Measurements from ENCODE around the gene ARHGAP6.
"Not testable (repeated sequence)": the region's sequence is repeated elsewhere in the genome, so short reads cannot be mapped to it uniquely, and the experiment has no call there.

Gene ARHGAP6

DNA sequence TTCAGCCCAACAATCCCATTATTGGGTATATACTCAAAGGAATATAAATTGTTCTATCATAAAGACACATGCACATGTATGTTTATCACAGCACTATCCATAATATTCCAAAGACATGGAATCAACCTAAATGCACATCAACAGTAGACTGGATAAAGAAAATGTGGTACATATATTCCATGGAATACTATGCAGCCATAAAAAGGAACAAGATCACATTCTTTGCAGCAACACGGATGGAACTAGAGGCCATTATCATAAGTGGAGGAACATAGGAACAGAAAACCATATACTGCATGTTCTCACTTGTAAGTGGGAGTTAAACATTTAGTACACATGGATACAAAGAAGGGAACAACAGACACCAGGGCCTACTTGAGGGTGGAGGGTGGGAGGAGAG lies 301.9 kb downstream of the ARHGAP6 start:
- not testable (repeated sequence) for DNase-seq (ENCODE audit: low read depth in 4 of 4, low spot score in 1 of 4)

DNA sequence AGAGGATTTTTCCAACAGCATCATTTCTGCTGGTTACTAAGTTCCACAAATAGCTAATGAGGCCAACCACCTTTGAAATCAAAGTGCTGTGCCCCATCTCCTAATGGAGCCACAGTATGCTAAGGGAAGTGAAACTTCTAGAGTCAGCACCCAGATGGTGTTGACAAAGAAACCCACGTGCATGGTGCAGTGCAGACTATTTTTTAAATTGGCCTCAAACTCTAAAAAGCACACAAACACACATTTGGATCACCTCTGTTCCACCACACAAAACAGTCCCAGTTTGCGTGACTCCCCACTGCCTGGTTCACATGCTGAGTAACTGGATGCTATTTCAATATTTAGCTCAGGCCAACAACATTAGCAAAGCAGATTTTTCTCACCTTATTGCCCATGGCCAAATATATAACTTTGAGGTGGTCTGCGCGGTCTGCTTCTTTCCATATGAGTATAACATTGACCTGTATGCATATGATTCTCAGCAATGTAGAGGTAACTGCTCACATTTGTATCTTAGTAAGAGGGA lies 302.6 kb downstream of the ARHGAP6 start:
- DNase-seq (ENCODE audit: low read depth in 4 of 4, low spot score in 1 of 4) = no peak

DNA sequence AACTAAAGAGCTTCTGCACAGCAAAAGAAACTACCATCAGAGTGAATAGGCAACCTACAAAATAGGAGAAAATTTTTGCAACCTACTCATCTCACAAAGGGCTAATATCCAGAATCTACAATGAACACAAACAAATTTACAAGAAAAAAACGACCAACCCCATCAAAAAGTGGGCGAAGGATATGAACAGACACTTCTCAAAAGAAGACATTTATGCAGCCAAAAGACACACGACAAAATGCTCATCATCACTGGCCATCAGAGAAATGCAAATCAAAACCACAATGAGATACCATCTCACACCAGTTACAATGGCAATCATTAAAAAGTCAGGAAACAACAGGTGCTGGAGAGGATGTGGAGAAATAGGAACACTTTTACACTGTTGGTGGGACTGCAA lies 304.1 kb downstream of the ARHGAP6 start:
- DNase-seq (ENCODE audit: low read depth in 4 of 4, low spot score in 1 of 4) = not testable (repeated sequence)

DNA sequence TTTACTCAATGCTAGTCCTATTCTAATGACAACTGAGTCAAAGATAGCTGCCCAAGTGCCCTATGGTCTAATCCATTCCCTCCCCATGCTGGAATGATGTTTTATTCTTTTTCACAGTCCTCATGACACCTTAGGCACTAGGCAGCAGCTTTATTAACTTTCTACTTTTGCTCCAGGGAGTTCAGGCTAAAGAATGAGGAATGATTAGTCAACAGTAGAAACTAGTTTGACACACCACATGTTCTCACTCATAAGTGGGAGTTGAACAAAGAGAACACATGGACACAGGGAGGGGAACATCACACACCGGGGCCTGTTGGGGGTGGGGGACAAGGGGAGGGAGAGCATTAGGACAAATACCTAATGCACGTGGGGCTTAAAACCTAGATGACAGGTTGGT lies 309.8 kb downstream of the ARHGAP6 start:
- DNase-seq (ENCODE audit: low read depth in 4 of 4, low spot score in 1 of 4) = not testable (repeated sequence)

DNA sequence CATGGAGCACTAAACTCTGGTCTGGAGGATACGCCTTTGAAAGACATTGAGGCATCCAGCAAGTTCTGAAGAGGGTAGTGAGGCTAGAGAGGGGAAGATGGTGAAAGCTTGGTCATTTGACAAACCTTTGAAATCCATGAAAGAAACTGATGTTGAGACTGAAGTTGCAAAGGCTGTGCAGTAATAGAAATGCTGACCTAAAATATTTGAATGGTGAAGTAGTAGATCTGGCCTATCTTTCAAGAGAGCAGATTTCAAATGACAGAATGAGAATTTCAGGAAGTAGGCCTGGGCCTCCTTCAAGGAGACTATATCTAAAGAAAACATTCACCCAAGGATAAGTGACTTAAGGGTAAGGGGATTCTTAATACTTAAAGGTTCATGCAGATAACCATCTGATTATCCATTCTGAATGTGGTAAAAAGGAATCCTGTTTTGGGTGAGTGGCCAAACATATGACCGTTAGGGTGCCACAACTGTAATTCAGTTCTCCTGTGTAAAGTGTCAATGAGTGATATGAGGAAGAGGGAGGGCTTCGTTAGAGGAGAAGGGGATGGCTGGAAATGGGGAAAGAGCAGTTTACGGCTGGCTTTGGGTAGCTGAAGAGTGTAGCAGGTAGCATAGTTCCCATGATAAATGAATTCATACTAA lies 310.3 kb downstream of the ARHGAP6 start:
- no peak for DNase-seq (ENCODE audit: low read depth in 4 of 4, low spot score in 1 of 4)

DNA sequence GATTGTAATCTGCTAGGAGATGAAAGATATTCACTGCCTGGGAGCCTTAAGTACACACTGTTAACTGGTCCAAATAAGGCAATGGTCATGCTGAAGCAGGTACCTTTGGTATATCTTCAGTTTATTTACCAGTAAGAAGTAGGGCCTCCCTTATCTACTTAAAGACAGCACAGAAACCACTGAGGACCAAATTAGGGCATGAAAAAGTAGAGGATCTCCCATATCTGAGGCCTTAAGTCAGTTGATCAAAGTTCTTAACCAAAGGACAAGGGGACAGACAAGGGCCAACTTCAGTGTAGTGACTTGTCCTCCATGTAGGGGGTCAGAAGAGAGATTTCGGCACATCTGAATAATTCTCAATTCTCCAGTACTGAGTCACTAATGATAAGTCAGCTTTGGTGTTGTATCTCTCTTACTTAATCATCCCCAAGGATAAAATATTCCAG lies 313.4 kb downstream of the ARHGAP6 start:
- no peak for DNase-seq (ENCODE audit: low read depth in 4 of 4, low spot score in 1 of 4)

DNA sequence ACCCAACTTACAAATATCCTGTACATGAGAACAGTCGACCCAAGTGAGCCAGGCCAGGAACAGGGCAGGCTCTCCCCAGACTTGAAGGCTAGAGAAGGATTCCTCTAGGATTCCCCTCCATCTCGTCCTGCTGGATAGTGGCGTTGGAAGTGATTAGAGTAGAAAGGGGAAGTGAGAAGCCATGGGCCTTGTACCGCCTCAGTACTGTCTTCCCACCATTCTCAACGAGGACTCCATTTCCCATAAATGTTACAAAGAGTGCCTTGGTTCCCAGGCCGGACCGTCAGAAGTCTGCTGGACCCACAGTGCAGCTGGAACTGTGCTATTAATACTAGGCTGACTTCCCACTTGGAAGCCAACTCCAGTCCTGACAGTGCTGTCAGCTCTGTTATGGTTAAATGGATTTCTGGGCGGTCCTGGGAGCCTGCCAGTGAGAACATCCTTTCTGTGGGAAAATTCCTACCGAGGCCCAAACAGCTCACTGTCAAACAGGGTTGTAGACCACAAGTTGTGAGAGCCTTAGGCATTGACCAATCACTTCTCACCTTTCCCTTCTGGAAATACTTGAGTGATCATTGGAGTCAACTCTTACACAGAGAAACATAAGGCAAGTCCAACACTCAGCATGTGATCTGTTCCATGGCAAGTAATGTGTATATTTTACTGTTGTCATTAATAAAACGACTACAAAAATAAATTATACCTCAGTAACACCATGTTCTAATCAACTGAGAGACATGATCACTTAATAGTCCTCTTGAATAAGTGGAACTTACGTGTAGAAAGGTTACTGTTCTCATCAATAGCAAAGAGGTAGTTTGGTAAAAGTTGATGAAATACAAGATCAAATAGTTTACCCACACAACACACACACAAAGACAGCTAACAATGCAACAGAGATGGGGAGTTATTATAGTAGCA lies 314.1 kb downstream of the ARHGAP6 start:
- DNase-seq (ENCODE audit: low read depth in 4 of 4, low spot score in 1 of 4) = no peak

DNA sequence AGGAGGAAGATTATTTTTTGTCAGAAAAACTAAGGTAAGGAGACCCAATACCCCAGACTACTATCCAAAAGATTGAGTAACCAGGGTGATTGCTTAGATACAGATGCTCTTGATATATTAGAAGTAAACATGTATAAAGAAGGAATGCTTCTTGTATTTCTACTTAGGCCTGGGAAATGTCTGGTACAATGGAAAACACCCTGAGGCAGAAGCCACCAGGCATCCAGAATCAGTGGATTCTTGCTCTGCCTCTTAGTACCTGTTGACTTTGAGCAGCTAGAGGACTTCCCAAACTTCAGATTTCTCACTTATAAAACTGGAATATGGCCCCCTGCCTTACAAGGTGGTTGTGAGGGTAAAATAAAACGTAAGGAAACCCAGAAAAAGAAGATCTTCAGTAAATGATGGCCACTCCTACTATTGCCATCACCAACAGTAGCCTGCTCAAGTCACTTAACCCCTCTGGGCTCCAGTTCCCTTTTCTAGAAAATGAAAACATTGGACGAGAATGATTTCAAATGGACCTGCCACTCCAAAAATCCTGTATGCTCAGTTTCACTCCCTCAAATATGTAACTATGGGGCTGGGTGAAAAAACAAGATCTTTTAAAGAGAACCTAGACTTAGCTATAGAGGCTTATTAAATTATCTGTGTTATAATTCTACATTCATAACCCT lies 315.9 kb downstream of the ARHGAP6 start:
- no peak for DNase-seq (ENCODE audit: low read depth in 4 of 4, low spot score in 1 of 4)

DNA sequence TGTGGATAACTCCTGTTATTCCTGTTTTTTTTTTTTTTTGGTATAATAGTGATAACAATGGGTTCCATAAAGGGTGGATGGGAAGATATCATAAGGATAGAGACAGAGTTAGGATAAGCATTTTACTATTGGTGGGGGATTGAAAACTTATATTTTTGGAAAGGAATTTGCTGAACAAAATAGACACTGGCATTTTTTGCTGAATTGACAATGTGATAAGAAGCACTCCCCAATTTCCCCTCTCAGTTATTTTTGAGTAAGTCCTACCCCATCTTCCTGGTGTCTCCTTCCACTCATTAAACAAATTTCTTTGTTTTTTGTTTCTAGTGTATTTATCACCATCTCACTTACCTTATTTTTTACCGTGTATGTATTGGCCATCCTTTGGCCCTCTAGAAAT lies 316.7 kb downstream of the ARHGAP6 start:
- DNase-seq (ENCODE audit: low read depth in 4 of 4, low spot score in 1 of 4) = no peak

DNA sequence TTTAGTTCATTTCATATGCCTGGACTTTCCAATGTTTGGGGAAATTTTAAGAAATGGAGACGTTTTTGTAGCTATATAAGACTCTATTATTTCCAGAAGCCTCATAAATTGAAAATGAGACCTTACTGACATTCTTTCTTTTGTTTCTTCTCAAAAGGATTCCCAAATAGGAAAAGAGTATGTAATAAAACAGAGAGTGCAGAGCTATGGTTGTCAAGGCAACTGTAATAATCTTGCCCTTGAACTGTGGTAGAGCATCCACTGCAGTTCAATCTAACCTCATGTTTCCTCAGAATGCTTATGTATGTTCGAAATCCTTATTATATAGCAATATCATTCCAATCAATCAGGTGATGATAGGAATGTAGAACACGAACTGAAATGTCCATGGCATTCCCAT lies 318.4 kb downstream of the ARHGAP6 start:
- DNase-seq (ENCODE audit: low read depth in 4 of 4, low spot score in 1 of 4) = no peak

DNA sequence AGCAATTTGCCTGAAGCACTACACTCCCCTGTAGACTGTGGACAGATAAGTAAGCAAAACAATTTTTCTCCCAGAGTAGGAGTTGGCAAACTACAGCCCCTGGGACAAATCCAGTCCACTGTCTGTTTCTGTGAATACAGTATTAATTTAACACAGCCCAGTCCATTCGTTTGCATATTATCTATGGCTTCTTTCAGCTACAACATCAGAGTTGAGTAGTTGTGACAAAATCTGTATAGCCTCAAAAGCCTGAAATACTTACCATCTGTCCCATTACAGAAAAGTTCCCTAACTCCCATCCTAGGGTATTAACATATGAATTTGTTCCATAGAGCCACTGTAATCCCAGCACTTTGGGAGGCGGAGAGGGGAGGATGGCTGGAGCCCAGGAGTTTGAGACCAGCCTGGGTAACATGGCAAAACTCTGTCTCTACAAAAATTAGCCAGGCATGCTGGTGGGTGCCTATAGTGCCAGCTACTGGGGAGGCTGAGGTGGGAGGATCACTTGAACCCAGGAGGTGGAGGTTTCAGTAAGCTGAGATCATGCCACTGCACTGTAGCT lies 319.5 kb downstream of the ARHGAP6 start:
- no peak for DNase-seq (ENCODE audit: low read depth in 4 of 4, low spot score in 1 of 4)

DNA sequence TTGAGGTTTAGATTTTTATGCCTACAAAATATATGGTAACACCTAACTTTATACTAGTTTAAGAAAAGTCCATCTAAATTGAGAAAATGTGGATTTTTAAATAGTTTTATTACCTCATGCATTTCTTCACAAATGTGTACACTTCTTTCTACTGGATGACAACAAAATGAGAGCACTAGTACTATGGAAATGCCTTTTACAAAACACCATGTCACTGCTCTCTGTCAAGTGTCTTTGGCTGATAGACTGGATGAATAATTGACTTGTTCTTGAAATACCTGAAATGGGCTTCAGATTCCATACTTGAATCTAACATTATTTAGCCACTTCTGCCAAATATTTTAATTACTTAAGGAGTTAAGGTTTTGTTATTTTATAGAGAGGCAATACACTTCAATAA lies 323.0 kb downstream of the ARHGAP6 start:
- no peak for DNase-seq (ENCODE audit: low read depth in 4 of 4, low spot score in 1 of 4)

DNA sequence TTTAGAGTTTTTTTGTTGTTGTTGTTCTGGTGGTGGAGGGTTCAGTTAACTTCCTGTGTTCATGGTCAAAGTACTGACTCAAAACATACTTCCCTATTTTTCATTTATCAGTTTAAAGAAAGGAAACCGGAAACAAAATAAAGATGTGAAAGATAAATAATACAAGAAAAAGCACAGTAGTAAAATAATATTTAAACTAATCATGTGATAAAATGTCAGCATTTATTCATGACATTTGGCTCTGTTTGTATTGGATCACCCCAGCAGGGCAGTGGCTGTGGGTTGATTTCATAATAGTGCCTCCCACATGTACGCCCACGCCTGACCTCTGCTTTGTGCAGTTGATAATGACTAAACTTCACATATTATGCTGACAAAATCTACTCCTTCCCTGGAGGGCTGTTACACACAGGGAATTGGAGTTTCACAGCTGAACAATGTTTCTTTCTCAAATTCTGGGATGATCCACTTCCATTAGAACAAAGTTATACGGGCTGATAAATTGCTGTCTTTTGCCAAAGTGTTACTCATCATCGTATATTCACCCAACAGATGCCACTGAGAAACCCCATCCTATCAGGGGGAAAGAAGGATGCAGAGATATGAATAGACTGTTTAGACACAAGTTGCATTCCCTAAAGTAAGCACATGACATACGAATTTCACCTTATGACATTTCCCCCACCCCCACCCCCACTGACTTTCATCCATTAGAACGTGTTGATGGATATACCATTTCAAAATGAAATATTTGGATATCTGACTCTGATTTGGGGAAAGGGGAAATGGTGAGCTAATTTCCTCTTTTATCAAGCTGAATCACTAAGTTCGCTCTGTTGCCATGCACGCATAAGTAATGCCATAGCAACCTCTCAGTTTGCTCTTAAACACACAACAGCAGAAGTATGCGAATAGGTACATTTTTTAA lies 324.2 kb downstream of the ARHGAP6 start:
- no peak for DNase-seq (ENCODE audit: low read depth in 4 of 4, low spot score in 1 of 4)

DNA sequence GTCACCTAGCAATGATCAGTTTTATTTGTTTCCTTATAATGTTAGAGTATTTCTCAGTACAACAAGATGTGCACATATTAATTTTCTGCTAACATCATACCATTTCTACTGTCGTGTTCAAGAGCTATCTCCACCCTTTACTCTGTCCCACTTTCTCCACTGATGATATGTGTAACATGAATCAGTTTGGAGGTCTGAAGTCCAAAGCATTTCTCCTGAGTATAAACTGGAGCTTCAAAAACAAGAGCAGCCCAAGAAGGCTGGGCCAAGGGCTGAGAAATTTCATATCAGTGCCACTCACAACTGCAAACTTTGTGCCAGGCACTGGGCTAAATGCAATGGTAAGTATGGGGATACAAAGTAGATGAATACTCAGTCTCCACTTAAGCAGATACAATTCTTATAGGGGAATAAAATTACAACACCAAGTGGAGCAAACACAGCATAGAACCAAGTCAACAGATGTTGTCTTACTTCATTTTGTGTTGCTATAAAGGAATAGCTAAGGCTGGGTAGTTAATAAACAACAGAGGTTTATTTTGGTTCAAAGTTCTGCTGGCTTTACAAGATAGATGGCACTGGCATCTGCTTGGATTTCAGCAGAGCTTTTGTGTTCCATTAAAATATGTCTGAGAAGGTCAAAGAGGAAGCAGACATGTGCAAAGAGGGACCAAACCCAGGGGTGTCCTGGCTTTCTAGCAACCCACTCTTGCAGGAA lies 328.3 kb downstream of the ARHGAP6 start:
- DNase-seq (ENCODE audit: low read depth in 4 of 4, low spot score in 1 of 4) = no peak

DNA sequence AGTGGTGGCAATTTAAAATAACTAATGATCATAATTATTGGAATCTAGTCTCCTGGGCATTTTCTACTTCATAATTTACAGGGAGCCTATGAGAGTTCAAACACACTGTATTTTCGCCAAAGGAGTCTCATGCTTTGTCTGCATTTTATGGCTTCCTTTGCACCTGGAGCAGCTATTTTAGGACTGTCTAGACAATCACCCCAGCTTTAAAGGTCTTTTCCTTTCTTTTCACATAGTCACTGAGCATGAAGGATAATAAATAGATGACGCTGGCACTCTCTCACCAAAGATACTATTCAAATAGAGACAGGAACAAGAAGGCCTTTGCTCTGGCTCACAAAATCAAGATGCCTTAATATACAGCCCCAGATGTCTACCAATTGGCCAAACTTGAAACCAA lies 329.5 kb downstream of the ARHGAP6 start:
- DNase-seq (ENCODE audit: low read depth in 4 of 4, low spot score in 1 of 4) = no peak

DNA sequence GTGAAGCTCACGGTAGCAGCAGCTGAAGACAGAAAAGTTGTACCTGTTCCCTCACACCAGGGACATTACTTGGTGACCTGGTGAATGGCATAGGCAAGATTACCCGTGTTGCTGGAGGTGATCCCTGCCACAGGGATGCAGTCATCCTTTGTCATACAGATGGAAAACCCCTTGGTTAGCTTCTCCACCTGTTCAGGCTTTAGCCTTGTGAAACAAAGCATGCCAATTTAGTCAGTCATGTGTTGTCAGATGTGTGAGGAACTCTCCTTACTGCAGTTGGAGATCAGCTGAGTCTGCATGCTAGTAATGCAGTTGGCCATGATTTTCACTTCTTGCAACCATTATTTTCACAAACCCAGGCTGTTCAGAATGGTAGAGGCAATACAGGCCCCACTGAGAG lies 331.6 kb downstream of the ARHGAP6 start:
- no peak for DNase-seq (ENCODE audit: low read depth in 4 of 4, low spot score in 1 of 4)

DNA sequence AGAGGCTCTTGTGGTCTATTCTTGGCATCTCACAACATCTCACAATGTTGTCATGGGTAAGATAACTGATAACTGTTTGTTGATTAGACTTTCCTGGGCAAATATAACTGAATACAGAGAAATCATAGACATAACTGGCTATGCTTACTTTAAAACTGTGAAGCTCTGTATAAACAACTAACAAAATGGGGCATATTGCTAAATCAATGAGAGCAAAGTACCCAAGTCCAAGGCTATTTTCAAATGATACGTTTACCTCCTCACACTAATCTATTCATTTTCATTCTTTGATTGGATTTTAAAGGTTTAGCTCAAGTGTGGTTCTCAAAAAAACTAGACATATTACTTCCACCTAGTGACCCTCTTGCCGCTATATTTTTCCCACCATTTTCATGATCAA lies 333.9 kb downstream of the ARHGAP6 start:
- no peak for DNase-seq (ENCODE audit: low read depth in 4 of 4, low spot score in 1 of 4)

DNA sequence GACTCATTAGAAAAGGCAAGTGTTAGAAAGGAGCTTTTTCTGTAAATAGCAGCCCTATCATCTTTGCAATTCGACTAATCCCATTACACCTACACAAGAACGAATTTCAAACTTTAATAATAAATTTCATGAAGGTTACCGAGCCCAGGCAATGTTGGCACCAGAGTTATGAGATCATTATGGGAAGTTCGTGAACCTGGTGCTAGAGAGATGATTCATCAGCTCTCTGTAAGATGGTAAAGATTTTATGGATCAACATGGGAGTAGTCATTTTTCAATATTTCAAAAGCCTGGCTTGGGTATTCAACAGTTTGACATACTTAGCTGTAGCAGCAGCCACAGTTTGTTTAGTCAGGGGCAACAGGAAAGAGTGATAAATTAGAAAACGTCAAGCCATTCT lies 336.7 kb downstream of the ARHGAP6 start:
- no peak for DNase-seq (ENCODE audit: low read depth in 4 of 4, low spot score in 1 of 4)

DNA sequence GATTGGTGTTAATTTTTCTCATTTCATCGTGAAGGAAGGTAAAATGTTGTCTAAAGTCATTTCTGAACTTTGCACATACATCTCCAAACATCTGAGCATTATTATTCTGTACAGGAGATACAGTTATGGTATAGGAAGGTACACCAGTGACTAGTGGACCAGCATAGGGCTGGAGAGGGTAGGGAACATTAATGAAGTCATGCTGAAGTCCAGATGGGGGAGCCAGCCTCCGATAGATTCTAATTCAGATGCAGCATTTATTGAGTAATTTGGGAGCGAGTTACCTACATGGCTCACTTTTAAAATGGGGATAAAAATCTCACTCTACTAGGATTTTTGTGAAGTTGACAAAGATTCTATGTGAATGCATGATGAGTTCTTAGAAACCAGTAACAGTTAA lies 337.6 kb downstream of the ARHGAP6 start:
- no peak for DNase-seq (ENCODE audit: low read depth in 4 of 4, low spot score in 1 of 4)

DNA sequence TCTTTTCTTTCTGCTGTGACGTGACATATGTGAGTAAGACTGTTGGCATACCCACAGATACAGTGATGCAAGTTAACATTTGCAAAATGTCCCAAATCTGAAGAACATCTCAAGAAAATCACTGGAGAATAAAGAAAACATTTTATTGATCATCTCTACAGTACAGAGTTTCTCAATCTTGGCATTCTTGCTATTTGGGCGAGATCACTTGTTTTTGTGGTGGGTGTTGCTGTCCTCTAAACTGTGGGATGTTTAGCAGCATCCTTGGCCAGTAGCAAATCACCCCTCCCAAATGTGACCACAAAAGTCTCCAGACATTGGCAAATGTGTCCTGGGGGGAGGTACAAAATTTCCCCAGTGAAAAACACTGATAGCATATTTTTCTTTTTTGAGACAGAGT lies 343.7 kb downstream of the ARHGAP6 start:
- no peak for DNase-seq (ENCODE audit: low read depth in 4 of 4, low spot score in 1 of 4)

Measured in stimulated activated CD4-positive, alpha-beta T cell treated with anti-CD3 and anti-CD28 coated beads, Interleukin-1b, Interleukin-23, amount 100 ng/mL, for 24 hours (primary cell).